Mucosa of rectum (tissue), 2 donors: ENCODE data around the gene CNGA4.
"Not testable (repeated sequence)": the region's sequence is repeated elsewhere in the genome, so short reads cannot be mapped to it uniquely, and the experiment has no call there.

Experiments used
- H3K27ac ChIP-seq, 2 donors: one replicate each; pipeline ENCODE4 v1.7.0; 2013; ENCODE audit warnings: inconsistent platforms in 2 of 2, low read depth in 2 of 2, low read length in 2 of 2
- H3K27me3 ChIP-seq, 2 donors: one replicate each; pipeline ENCODE4 v1.7.0; 2013; ENCODE audit warnings: low read length in 2 of 2; ENCODE audit not compliant: control insufficient read depth in 2 of 2, insufficient read depth in 2 of 2
- H3K36me3 ChIP-seq, 2 donors: one replicate each; pipeline ENCODE4 v1.7.0; 2013; ENCODE audit warnings: low read length in 2 of 2; ENCODE audit not compliant: control insufficient read depth in 2 of 2, insufficient read depth in 2 of 2
- H3K4me1 ChIP-seq, 2 donors: one replicate each; pipeline ENCODE4 v1.7.0; 2013; ENCODE audit warnings: low read length in 2 of 2, mild to moderate bottlenecking in 1 of 2; ENCODE audit not compliant: control insufficient read depth in 2 of 2, insufficient read depth in 2 of 2
- H3K4me3 ChIP-seq, 2 donors: one replicate each; pipeline ENCODE4 v1.7.0; 2013; ENCODE audit warnings: low read length in 2 of 2
- H3K9ac ChIP-seq, 2 donors: one replicate each; pipeline ENCODE4 v1.7.0; 2013; ENCODE audit warnings: low read length in 2 of 2, low read depth in 1 of 2, mild to moderate bottlenecking in 1 of 2
- H3K9me3 ChIP-seq, 2 donors: one replicate each; pipeline ENCODE4 v1.7.0; 2013; ENCODE audit warnings: low read length in 2 of 2; ENCODE audit not compliant: control insufficient read depth in 2 of 2
- donor health status: healthy.
- donor health status: Normal muscosa, but diverticular disease.

CNGA4 gene

GRCh38 chr11:6237761-6238302, 1.1 kb upstream of the CNGA4 start:
- Histone ChIP-seq H3K9ac (no peak overlapping the region), H3K9me3 (no peaks in the 10 kb centered on the region), H3K4me3 (no peak overlapping the region), H3K4me1 (peaks cover 4 to 10% of the 10 kb centered on the region in 2 donors), H3K27ac (no peak overlapping the region), H3K27me3 (no peaks in the 10 kb centered on the region), H3K36me3 (no peaks in the 10 kb centered on the region)

- no peaks in the 10 kb centered on the region for H3K9me3 ChIP-seq
- no peak overlapping the region for H3K4me3 ChIP-seq
- H3K36me3 ChIP-seq, result no peaks in the 10 kb centered on the region
- no peak overlapping the region for H3K9ac ChIP-seq
- no peak overlapping the region for H3K27ac ChIP-seq
- H3K27me3 ChIP-seq, result no peaks in the 10 kb centered on the region
- no peaks in the 10 kb centered on the region for H3K4me1 ChIP-seq
Measured at GRCh38 chr11:6240139-6240538, 1.2 kb downstream of the CNGA4 start.

GRCh38 chr11:6240781-6241180, 1.9 kb downstream of the CNGA4 start:
- Histone ChIP-seq H3K9ac (no peak overlapping the region), H3K9me3 (no peaks in the 10 kb centered on the region), H3K36me3 (no peaks in the 10 kb centered on the region), H3K27ac (no peak overlapping the region), H3K27me3 (no peaks in the 10 kb centered on the region), H3K4me3 (no peak overlapping the region), H3K4me1 (no peaks in the 10 kb centered on the region)

- no peaks in the 10 kb centered on the region for H3K9me3 ChIP-seq
- no peak overlapping the region for H3K9ac ChIP-seq
- no peaks in the 10 kb centered on the region for H3K36me3 ChIP-seq
- no peak overlapping the region for H3K4me3 ChIP-seq
- no peaks in the 10 kb centered on the region for H3K4me1 ChIP-seq
- H3K27me3 ChIP-seq, result no peaks in the 10 kb centered on the region
- no peak overlapping the region for H3K27ac ChIP-seq
Measured at GRCh38 chr11:6241316-6241715, 2.4 kb downstream of the CNGA4 start.

GRCh38 chr11:6245536-6245935, 6.6 kb downstream of the CNGA4 start:
- H3K36me3 ChIP-seq, result no peaks in the 10 kb centered on the region
- no peak overlapping the region for H3K9ac ChIP-seq
- H3K9me3 ChIP-seq, result no peaks in the 10 kb centered on the region
- no peak overlapping the region for H3K4me3 ChIP-seq
- no peaks in the 10 kb centered on the region for H3K4me1 ChIP-seq
- H3K27me3 ChIP-seq, result no peaks in the 10 kb centered on the region
- H3K27ac ChIP-seq, result no peak overlapping the region

GRCh38 chr11:6248248-6248647, 9.4 kb downstream of the CNGA4 start:
- Histone ChIP-seq H3K27me3 (no peaks in the 10 kb centered on the region), H3K36me3 (no peaks in the 10 kb centered on the region), H3K9ac (no peak overlapping the region), H3K27ac (no peak overlapping the region), H3K9me3 (no peaks in the 10 kb centered on the region), H3K4me1 (peaks cover 0 to 6% of the 10 kb centered on the region in 2 donors), H3K4me3 (no peak overlapping the region)

- not testable (repeated sequence) for H3K4me3 ChIP-seq, H3K27ac ChIP-seq, H3K9ac ChIP-seq, H3K4me1 ChIP-seq, H3K27me3 ChIP-seq, H3K36me3 ChIP-seq, H3K9me3 ChIP-seq
Measured at GRCh38 chr11:6248897-6249296, 10.0 kb downstream of the CNGA4 start.

- H3K27me3 ChIP-seq, result no peaks in the 10 kb centered on the region
- H3K4me3 ChIP-seq, result no peak overlapping the region
- H3K36me3 ChIP-seq, result no peaks in the 10 kb centered on the region
- no peak overlapping the region for H3K9ac ChIP-seq
- no peak overlapping the region for H3K27ac ChIP-seq
- H3K4me1 ChIP-seq, result peaks cover 0 to 6% of the 10 kb centered on the region in 2 donors
- no peaks in the 10 kb centered on the region for H3K9me3 ChIP-seq
Measured at GRCh38 chr11:6249770-6250555, 11.1 kb downstream of the CNGA4 start.

- Histone ChIP-seq H3K27ac (peak overlapping the region in 1 of 2 donors; percentile 32), H3K4me3 (no peak overlapping the region), H3K9ac (no peak overlapping the region)
Measured at GRCh38 chr11:6251120-6251733, 12.3 kb downstream of the CNGA4 start.

GRCh38 chr11:6251990-6252473, 13.1 kb downstream of the CNGA4 start:
- Histone ChIP-seq H3K4me1 (peaks cover 0 to 6% of the 10 kb centered on the region in 2 donors), H3K27me3 (no peaks in the 10 kb centered on the region), H3K9ac (no peak overlapping the region), H3K4me3 (no peak overlapping the region), H3K36me3 (no peaks in the 10 kb centered on the region), H3K27ac (peak overlapping the region; percentile 25 to 32), H3K9me3 (no peaks in the 10 kb centered on the region)

More at GRCh38 chr11:6251120-6251733, 12.3 kb downstream of the CNGA4 start:
- H3K36me3 ChIP-seq, result no peaks in the 10 kb centered on the region
- no peaks in the 10 kb centered on the region for H3K27me3 ChIP-seq
- H3K4me1 ChIP-seq, result peaks cover 0 to 6% of the 10 kb centered on the region in 2 donors
- H3K9me3 ChIP-seq, result no peaks in the 10 kb centered on the region
